SU-DHL-6 (cell line): ENCODE measurements around the gene TEX19.

Source experiments
- H2AFZ ChIP-seq: fragments of 200-600 bp; sonication (generic); 2 replicates; pipeline ENCODE4 v1.6.1; 2014; ENCODE audit warnings: low read depth, mild to moderate bottlenecking, moderate library complexity, mixed read lengths, antibody characterized with exemption, low read length; ENCODE audit not compliant: severe bottlenecking
- H3F3A ChIP-seq: fragments of 200-600 bp; shearing (Covaris generic); 2 replicates; pipeline ENCODE4 v1.6.0; 2016; ENCODE audit warnings: antibody characterized with exemption, mild to moderate bottlenecking; ENCODE audit not compliant: insufficient read depth
- H3K27ac ChIP-seq: fragments of 200-600 bp; sonication (generic); 2 replicates; pipeline ENCODE4 v1.5.1; 2016; ENCODE audit warnings: low read depth, mild to moderate bottlenecking, low read length, moderate library complexity, mixed read lengths
- H3K27me3 ChIP-seq: fragments of 200-600 bp; sonication (generic), shearing (Covaris generic); 2 replicates; pipeline ENCODE4 v1.6.0; 2014; ENCODE audit warnings: mild to moderate bottlenecking, low read length
- H3K36me3 ChIP-seq: fragments of 200-600 bp; sonication (generic); 2 replicates; pipeline ENCODE4 v1.6.1; 2014; ENCODE audit warnings: mild to moderate bottlenecking, low read length, mixed read lengths
- H3K4me2 ChIP-seq: fragments of 300-600, 200-600 bp; shearing (Covaris generic), sonication (generic); 2 replicates; pipeline ENCODE4 v1.6.0; 2014; ENCODE audit warnings: low read length, low read depth, mild to moderate bottlenecking; ENCODE audit not compliant: poor library complexity, severe bottlenecking
- H3K4me3 ChIP-seq: fragments of 200-600 bp; sonication (generic); 2 replicates; pipeline ENCODE4 v1.5.1; 2014; ENCODE audit warnings: antibody characterized with exemption, low read length, mild to moderate bottlenecking, mixed read lengths; ENCODE audit not compliant: insufficient read depth, poor library complexity, severe bottlenecking
- H3K79me2 ChIP-seq: fragments of 200-600 bp; sonication (generic); 2 replicates; pipeline ENCODE4 v1.6.1; 2014; ENCODE audit warnings: mild to moderate bottlenecking, low read length, moderate library complexity; ENCODE audit not compliant: insufficient read depth
- H3K9ac ChIP-seq: fragments of 200-600 bp; sonication (generic); 2 replicates; pipeline ENCODE4 v1.7.0; 2014; ENCODE audit warnings: mild to moderate bottlenecking, low read length
- H3K9me2 ChIP-seq: fragments of 200-600 bp; sonication (generic); replicated peaks from 2 replicates; pipeline ENCODE4 v1.6.1; 2014; ENCODE audit warnings: low read length; ENCODE audit not compliant: insufficient read depth
- H3K9me3 ChIP-seq: fragments of 200-600 bp; sonication (generic); 2 replicates; pipeline ENCODE4 v1.6.1; 2014; ENCODE audit warnings: low read length, mixed read lengths; ENCODE audit not compliant: insufficient read depth
- H4K20me1 ChIP-seq: fragments of 200-600 bp; sonication (generic); 2 replicates; pipeline ENCODE4 v1.6.1; 2014; ENCODE audit warnings: low read depth, mild to moderate bottlenecking, antibody characterized with exemption, low read length, moderate library complexity, mixed read lengths
- CTCF ChIP-seq: fragments of 200-600 bp; sonication (generic); IDR thresholded peaks from one replicate; pipeline ENCODE4 v1.5.1; 2017; ENCODE audit warnings: antibody characterized with exemption, mild to moderate bottlenecking, low read length, moderate library complexity; ENCODE audit not compliant: insufficient read depth, poor library complexity, severe bottlenecking
- EZH2phosphoT487 ChIP-seq: fragments of 200-600 bp; sonication (generic), shearing (Covaris generic); conservative IDR thresholded peaks from 2 replicates; pipeline ENCODE4 v1.6.1; 2018; ENCODE audit warnings: mild to moderate bottlenecking, antibody characterized with exemption, low read length, moderate library complexity, mixed read lengths

Gene TEX19

GRCh38 chr17:82314727-82315605 lies 44.1 kb upstream of the TEX19 start:
- H3F3A ChIP-seq = no peaks in the 10 kb centered on the region
- H2AFZ ChIP-seq = no peak overlapping the region
- H3K27ac ChIP-seq = no peak overlapping the region
- no peaks in the 10 kb centered on the region for H3K36me3 ChIP-seq
- H3K4me3 ChIP-seq = no peak overlapping the region
- H3K27me3 ChIP-seq = no peaks in the 10 kb centered on the region
- H4K20me1 ChIP-seq = no peaks in the 10 kb centered on the region
- no peak overlapping the region for H3K9ac ChIP-seq
- no peak overlapping the region for H3K4me2 ChIP-seq
- H3K79me2 ChIP-seq = no peaks in the 10 kb centered on the region
- H3K9me3 ChIP-seq = no peaks in the 10 kb centered on the region
- TF ChIP-seq EZH2phosphoT487 = no peak
- TF ChIP-seq CTCF = no peak
- H3K9me2 ChIP-seq = no peaks in the 10 kb centered on the region

DNA sequence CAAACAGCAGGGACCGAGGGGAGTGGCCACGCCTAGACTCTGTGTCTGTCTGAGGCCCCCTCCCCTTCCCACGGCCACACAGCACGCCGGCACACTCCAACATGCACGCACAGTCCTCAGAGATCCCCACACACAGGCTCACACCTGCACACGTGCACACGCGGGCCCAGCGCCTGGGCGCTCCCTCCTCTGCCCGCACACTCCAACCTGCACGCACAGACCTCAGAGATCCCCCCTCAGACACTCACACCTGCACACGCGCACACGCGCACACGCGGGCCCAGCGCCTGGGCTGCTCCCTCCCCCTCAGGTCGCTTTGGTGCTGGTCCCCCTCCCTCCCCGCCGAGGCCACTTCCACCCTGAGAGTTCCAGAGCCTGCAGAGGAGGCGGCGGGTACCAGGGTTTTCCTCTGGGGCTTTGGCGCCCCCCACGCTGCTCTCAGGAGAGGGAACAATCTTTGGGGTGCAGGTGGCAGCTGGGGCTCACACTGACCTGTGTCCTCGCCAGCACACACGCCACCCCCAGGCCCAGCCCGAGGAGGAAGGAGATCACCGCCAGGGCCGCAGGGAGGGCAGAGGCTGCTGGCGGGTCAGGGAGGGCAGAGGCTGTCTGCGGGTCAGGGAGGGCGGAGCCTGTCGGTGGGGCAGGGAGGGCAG lies 43.2 kb upstream of the TEX19 start:
- Histone ChIP-seq H3K36me3 (no peaks in the 10 kb centered on the region), H3K4me3 (no peak overlapping the region), H3K9ac (no peak overlapping the region), H3K27me3 (no peaks in the 10 kb centered on the region), H3K27ac (no peak overlapping the region), H3F3A (no peaks in the 10 kb centered on the region), H4K20me1 (no peaks in the 10 kb centered on the region), H3K79me2 (no peaks in the 10 kb centered on the region), H3K4me2 (no peak overlapping the region), H3K9me3 (no peaks in the 10 kb centered on the region), H2AFZ (no peak overlapping the region), H3K9me2 (no peaks in the 10 kb centered on the region)
- TF ChIP-seq EZH2phosphoT487 (no peak), CTCF (no peak)

DNA sequence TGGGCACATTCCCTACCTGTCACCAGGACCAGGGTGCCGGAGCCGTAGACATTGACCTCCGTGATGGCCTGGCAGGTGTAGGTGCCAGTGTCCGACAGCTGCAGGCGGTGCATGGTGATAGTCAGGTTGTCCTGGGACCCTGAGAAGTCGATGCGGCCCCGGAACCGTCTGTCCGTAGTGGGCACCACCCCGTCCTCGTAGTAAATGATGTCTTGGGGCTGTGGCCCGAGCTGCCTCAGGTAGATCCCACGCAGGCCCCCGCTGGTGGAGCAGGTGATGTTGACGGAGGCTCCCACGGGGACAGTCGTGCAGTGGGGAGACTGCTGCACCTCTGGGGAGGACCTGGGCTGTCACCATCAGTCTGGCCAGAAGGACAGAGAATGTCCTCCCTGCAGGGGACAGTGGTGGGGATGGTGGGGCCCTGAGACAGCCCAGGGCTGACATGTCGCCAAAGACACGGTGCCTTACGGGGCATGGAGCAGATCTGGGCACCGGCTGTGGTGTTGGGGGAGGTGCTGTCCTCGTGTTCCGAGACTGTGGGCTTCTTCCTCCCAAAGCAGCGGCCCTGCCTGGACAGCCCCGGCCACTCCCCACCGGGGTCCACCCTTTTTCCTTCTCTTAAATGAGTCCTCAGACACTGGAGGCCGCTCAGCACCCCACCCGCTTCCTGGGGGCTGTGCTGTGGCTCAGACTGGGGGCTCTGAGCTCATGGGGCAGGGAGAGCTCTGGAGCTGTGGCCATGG lies 42.2 kb upstream of the TEX19 start:
- Histone ChIP-seq H3K9me2 (no peaks in the 10 kb centered on the region), H3K9ac (no peak overlapping the region), H3K27me3 (no peaks in the 10 kb centered on the region), H3K4me2 (no peak overlapping the region), H3K36me3 (no peaks in the 10 kb centered on the region), H3K27ac (no peak overlapping the region), H3K9me3 (no peaks in the 10 kb centered on the region), H3F3A (no peaks in the 10 kb centered on the region), H2AFZ (no peak overlapping the region), H3K4me3 (no peak overlapping the region), H4K20me1 (no peaks in the 10 kb centered on the region), H3K79me2 (no peaks in the 10 kb centered on the region)
- no peak for TF ChIP-seq CTCF
- TF ChIP-seq EZH2phosphoT487 = no peak
